Posterior cingulate gyrus (tissue), 11 donors: ENCODE results near the gene ACTG1.
"Not testable (repeated sequence)": the region's sequence is repeated elsewhere in the genome, so short reads cannot be mapped to it uniquely, and the experiment has no call there.

Source experiments
- DNase-seq, 10 donors: peaks; one replicate each; pipeline versions ENCODE4 v3.0.0 to v3.0.0-alpha.2; 2020 to 2021; ENCODE audit warnings: mixed read lengths in 3 of 10
- intact Hi-C: fragments of 100-400 bp; cut with DNase I; formaldehyde crosslinking; loops from one replicate; pipeline ENCODE4 v1.15.1; 2023

The ACTG1 gene

GRCh38 chr17:81534157-81535006 lies 21.8 kb upstream of the ACTG1 start:
- intact Hi-C loops: no loop called here
- no peak for DNase-seq

DNA sequence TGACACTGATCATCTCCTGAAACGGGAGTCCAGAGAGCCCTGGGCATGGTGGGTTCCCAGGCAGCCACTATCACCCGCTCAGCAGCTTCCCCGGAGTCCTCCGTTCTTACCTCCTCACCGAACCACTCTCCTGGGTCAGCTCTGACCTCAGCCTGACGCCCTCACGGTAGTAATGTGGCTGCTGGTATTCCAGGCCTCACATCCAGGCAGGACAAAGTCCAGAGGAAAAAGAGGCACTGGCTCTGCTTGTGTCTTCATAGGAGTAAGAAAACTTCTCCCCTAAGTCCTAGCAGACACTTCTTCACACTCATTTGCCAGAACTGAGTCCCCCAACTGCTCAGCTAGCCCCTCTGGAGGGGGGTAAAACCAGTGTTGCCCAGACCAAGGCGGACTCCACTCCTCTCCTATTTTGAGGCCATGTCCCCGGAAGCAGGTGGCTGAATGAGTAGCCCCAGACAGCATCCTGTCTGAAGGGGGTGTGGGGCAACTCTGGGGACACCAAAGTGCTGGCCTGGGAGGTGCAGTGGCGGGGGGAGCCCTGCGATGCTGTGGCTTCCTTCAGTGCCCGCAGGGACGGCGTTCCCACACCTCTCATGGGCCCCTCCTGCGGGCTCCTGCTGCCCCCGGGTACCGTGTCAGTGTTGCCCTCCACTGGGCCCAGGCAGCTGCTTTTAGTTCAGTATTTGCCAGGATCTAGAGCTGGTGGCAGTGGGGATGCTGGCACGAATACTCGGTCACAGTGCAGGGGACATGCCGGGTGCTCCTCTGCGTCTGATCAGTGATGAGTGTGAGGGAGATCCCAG lies 20.9 kb upstream of the ACTG1 start:
- intact Hi-C loops: no loop called here
- DNase-seq: no peak

DNA sequence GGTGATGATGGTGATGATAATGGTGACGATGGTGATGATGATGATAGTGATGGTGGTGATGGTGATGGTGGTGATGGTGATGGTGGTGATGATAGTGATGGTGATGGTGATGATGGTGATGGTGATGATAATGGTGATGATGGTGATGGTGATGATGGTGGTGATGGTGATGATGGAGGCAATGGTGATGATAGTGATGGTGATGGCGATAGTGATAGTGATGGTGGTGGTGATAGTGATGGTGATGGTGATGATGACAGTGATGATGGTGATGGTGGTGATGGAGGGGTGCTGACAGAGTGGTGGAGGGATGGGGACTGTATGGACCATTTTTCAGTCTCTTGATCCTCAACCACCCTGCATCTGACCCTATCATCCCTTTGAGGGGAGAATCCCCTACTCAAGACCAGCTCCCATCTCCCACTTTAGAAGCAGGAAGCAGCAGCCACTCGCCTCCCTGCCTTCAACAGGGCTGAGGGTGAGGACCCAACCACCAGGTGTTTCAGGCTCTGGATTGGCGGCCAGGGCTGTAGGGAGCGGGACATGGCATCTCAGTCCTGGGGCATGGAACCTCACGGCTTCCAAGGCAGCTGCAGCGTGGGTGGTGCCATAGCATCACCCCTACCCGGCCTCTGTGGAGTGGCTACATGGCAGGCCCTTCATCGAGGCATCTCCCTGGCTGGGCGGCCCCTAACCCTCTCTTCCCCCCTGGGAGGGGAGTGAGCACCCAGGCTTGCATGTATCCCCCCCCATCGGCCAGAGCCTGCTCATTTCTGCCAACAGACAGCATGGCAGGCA lies 20.1 kb upstream of the ACTG1 start:
- intact Hi-C loops: no loop called here
- no peak for DNase-seq

DNA sequence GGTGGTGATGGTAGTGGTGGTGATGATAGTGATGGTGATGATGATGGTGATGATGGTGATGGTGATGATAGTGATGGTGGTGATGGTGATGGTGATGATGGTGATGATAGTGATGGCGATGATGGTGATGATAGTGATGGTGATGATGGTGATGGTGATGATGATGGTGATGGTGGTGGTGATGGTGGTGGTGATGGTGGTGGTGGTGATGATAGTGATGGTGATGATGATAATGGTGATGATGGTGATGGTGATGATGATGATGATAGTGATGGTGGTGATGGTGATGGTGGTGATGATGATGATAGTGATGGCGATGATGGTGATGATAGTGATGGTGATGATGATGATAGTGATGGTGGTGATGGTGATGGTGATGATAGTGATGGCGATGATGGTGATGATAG lies 19.4 kb upstream of the ACTG1 start:
- DNase-seq, intact Hi-C loops: not testable (repeated sequence)

GRCh38 chr17:81531013-81531412 lies 18.4 kb upstream of the ACTG1 start:
- DNase-seq, intact Hi-C loops: not testable (repeated sequence)

DNA sequence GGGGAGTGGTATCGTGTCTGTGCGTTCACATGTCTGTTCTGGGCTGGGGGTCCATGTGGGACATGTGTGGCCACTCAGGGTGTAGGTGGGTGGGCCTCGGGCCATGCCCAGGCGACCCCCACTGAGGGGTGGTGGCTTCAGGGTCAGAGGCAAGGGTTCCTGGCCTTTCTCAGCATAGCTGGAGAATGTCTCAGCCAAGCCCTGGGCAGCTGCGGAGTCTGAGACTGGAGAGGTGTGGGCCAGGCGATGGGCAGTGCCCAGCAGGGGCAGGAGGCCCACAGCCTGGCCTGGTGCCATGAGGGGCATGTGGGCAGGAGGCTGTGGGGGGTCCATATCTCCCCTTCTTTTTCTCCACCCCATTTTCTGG lies 16.8 kb upstream of the ACTG1 start:
- intact Hi-C loops: no loop called here
- no peak for DNase-seq

- intact Hi-C loops: no loop called here
- peak in 1 of 10 donors; percentile 77 for DNase-seq
Observed at GRCh38 chr17:81528651-81529436, 16.2 kb upstream of the ACTG1 start.

DNA sequence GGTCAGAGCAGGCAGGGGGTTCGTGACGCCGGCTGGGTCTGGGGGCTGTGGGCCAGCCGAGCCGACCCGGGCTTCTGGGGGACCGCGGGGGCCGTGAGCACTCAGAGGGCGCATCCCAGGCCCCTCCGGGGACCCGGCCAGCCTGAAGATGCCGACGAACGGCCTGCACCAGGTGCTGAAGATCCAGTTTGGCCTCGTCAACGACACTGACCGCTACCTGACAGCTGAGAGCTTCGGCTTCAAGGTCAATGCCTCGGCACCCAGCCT lies 15.7 kb upstream of the ACTG1 start:
- intact Hi-C loops: no loop called here
- DNase-seq: peak in 2 of 10 donors; percentile 66 to 79

GRCh38 chr17:81527591-81528383 lies 15.2 kb upstream of the ACTG1 start, which contains the start of gene FSCN2:
Gene FSCN2 (plus strand): TSS chr17:81528377. CDS start chr17:81528532, 155 bp downstream.
- intact Hi-C loops: no loop called here
- peak in 2 of 10 donors; percentile 61 to 69 for DNase-seq

DNA sequence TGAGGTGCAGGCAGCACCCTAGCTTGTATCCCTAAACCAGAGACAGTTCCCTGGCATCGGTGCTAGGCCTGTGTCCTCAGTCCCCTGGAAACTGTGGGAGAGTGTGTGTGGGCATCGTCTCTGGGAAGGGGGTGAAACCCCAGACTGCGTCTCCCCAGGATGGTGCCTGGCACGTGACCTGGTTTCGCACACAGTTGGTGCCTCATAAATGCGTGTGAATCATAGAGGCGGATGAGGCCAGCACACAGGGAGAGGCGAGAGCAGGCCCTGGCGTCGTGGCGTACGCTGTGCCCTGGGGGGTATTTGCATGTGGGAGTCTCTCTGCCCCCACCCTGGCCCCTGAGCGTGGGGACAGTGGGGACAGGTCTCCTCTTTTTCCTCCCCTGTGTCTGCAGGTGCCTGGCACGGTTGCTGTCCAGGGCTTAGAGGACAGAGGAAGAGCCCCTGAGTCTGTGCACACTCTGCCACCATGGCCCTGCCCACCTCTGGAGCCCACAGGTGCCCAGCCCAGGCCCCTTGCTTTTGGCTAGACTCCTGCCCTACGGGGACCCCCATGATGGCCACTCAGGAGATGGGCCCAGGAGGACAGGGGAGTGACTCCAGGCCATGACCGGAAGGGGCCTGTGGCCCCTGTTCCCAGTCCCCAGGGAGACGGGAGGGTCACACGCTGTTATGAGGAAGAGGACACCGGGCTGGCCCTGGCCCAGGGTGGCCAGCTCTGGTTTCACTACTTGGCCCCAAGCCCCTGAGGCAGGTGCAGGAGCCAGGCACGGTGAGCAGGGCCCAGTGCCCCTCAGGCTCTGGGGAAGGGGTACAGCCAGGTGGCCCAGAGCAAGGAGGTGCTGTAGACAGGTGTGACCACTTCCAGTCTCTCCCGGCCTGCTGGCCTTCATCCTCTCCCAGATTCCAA lies 14.3 kb upstream of the ACTG1 start:
- DNase-seq: peak in 2 of 10 donors; percentile 74 to 75
- intact Hi-C loops: no loop called here

DNA sequence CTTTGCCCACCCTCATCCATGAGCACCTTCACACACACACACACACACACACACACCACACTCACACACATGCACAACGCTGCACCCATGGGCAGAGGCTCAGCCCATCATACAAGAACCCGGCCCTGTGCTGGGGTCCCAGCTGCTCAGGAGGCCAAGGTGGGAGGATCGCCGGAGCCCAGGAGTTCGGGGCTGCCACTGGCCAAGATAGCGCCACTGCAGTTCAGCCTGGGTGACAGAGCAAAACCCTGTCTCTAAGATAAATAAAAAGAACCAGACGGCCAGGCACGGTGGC lies 12.2 kb upstream of the ACTG1 start:
- peak in 2 of 10 donors; percentile 22 to 59 for DNase-seq
- intact Hi-C loops: no loop called here

DNA sequence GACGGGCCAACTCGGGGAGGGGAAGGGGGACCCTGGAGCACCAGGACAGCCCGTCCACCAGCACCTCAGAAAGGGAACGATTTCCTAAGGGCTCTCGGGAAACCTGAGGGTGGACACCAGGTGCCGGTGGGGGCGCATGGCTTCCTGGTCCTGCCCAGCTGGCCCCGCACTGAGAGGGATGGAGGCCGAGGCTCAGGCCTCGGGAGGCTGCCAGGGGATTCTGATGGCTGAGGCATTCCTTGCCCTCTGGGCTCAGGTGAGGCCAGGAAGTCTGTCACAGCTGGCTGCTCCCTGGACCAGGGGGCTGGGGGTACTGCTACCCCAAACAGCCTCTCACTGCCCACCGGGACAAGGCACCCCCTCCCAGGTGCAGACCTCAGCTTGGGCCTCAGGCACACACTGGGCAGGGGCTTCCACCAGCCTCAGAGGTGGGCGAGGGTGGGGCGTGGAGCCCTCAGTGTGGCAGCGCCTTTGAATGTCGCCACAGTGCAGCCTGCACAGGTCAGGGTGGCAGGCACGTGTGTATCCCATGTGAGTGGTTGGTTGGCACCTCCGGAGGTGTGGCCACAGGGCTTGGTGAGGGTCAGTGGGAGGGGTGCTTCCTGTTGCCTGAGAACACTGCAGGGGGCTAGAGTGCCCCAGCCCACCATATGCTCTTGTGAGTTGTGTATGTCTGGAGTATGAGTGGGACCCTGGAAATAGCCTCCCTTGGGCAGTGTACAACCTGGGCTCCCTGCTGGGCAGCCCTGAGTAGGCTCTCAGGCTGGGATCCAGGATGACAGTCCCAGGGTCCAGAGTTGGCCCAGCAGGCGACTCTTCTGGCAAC lies 11.7 kb upstream of the ACTG1 start:
- peak in 2 of 10 donors; percentile 51 to 70 for DNase-seq
- intact Hi-C loops: no loop called here

- DNase-seq: peak; percentile 38 to 95 (median 63)
- intact Hi-C loops: no loop called here
Observed at GRCh38 chr17:81523402-81524038, 10.9 kb upstream of the ACTG1 start.

GRCh38 chr17:81522491-81523401 lies 10.1 kb upstream of the ACTG1 start:
- peak in 2 of 10 donors; percentile 39 to 84 for DNase-seq

DNA sequence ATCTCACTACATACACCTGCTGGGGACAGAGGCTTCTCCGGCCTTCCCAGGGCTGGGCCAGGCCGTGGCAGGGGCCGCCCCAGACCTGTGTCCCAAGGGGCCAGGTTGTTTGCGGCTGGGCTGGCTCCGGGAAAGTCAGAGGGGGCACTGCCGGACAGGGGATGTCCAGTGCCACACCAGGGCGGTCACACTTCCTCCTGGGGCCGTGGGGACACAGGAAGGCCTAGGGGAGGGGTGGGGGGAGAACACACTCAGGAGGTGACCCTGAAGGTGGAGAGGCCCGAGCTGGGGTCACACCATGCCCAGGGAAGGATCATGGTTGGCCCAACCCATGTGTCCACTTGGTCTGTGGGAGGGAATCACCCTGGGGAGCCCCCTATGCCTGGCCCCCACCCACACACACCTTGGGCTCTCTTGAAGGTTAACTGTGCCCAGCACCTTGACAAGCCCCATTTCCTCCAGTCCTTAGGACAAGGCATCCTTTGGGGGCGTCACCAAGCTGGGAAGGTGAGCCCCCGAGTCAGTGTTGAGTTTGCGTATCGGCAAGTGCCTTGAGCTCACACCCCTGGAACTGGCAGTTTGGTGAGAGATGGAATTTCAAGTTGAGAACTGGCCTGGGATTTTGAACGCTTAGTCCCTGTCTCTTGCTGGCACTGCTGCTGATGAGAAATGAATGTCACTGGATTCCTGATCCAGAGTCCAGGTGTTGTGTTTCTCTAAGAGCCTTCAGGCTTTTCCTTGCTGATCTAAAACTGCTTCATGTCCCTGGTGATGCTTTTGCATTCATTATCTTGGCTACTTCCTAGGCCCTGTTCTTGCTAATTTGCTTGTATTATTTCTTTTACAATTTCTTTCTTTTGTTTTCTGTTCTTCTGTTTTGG lies 7.7 kb upstream of the ACTG1 start:
- peak in 2 of 10 donors; percentile 66 to 76 for DNase-seq
- intact Hi-C loops: no loop called here

More at GRCh38 chr17:81522491-81523401, 10.1 kb upstream of the ACTG1 start:
- intact Hi-C loops: no loop called here
